DMS153 treated with DMSO at 0.1 percent for 48 hours (cell line): Measurements from ENCODE around the gene DLGAP5.
A peak's percentile ranks its signal among the peaks of the same experiment; 100 is the strongest.

ENCODE experiments used
- DNase-seq: peaks from one replicate; lab custom pipeline; 2025; ENCODE audit not compliant: unreplicated experiment; lab: John Stamatoyannopoulos, UW

The DLGAP5 gene

GRCh38 chr14:55114720-55115119 lies 76.7 kb downstream of the DLGAP5 start:
- no peak for DNase-seq

DNA sequence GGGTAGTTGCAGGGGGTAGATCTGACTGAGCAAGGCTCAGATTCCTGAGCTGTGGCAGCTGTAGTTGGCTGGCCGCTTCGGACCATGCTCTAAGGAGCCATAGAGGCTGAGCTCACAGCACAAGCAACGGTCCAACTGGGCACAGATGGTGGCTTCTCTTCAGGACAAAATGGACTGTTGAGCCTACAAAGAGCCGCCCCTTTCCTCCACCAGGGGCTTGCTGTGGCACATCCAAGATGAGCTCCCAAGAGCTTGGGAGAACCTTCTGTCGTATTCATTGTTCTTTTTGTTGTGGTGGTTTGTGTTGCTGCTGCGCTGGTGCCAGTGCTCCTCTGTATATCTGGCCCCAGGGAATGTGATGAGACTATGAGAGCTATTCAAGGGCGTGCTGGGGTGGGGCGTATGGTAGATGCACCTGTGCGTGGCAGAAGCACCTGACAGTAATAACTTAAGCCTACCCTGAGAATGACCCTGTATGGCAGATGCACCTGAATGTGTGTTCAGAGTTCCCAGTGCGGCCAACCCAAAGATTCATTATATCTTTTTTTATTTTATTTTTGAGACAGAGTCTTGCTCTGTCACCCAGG lies 80.2 kb downstream of the DLGAP5 start:
- DNase-seq: no peak

GRCh38 chr14:55109836-55110235 lies 81.5 kb downstream of the DLGAP5 start:
- no peak for DNase-seq

- DNase-seq: no peak
Measured at GRCh38 chr14:55107766-55108554, 83.4 kb downstream of the DLGAP5 start.

DNA sequence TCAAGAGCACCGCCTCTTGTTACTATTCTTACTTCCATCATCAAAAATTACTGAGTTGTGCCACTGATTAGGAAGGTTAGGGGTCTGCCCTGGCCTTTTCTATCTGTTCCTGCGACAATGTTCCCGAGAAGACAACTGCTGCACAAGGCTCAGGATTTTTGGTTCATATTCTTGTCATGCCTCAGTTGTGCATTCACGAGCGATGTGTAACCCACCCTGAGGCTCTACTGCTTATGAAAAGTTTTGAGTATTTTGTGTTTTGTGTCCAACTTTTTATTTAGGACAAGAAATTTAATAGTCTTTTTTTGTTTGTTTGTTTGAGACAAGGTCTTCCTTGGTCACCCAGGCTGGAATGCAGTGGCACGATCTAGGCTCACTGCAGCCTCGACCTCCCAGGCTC lies 85.4 kb downstream of the DLGAP5 start:
- no peak for DNase-seq

GRCh38 chr14:55103971-55104954 lies 87.1 kb downstream of the DLGAP5 start:
- DNase-seq: no peak

DNA sequence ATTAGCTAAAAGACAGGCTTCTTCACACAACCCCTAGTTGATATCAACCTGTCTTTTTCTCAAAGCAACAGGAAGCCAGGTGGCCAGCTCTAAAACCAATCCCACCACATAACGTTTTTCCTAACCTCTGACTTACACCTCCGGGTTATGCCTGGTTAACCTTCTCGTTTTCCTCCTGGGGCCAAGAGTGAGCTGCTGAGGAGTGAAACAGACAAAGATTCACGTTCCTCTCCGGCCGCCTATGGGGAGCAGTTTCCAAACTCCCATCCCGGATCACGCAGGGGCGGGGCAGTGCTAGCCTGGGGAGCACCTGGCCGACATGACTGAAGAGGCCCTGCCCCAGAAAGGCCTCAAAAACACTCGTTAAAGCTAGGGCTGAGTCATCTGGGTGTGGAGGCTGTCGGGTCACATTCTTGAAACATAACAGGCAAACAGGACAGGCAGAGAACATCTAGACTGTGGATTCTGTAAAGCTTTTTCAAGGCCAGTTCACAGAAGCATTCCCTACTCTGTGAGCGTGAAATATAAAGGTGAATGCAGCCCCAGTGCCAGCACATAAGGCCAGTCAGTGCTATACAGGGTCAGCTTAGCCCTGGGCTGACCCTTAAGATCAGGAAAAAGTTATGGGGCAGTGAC lies 88.3 kb downstream of the DLGAP5 start:
- peak; percentile 65 for DNase-seq

- DNase-seq: peak; percentile 67
Measured at GRCh38 chr14:55102141-55102621, 89.2 kb downstream of the DLGAP5 start.

- no peak for DNase-seq
Measured at GRCh38 chr14:55101698-55102097, 89.7 kb downstream of the DLGAP5 start.

DNA sequence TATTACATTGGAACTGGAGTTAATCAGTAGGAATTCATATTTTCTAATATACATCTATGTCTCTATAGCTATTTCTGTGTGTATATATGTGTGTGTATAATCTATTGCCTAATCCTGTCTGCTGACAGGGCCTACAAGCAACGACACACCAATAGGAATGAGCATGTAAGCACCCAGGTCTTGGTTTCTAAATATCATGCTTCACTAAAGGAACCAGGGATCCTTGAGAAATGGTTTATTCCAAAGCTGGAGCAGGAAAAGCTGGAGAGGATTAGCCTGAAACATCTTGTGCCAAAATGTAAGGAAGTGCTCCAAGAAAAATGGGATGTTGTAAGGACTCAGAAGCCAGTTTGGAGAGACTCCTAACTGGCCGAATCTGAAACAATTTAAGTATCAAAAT lies 91.6 kb downstream of the DLGAP5 start:
- no peak for DNase-seq

- DNase-seq: no peak
Measured at GRCh38 chr14:55098561-55098898, 92.9 kb downstream of the DLGAP5 start.
